WTC11 (cell line): ENCODE data around the gene TOM1. TPM values are rescaled to one million over a fixed set of nuclear protein-coding genes. Genes with fewer than 3 reads are reported as not detected.

Experiments used
- ATAC-seq: fragments of 200-7000 bp; cut with Tn5 transposase; 2 replicates; pipeline ENCODE4 v1.10.0; 2021; ENCODE audit warnings: mild to moderate bottlenecking, moderate library complexity
- CTCF ChIA-PET: fragments of 300-600 bp; sonication (Branson Sonifier 250); formaldehyde crosslinking; loops from one replicate; lab custom pipeline; 2021; ENCODE audit warnings: antibody characterized with exemption; lab: Charles Lee
- POLR2A ChIA-PET: fragments of 350-600 bp; sonication (Branson Sonifier 250); formaldehyde crosslinking; loops from one replicate; lab custom pipeline; 2021; ENCODE audit warnings: antibody characterized with exemption; lab: Charles Lee
- DNase-seq: peaks from one replicate; pipeline ENCODE4 v3.0.0; 2021; ENCODE audit warnings: low spot score
- H3K27ac Mint-ChIP-seq: 2 replicates; pipeline ENCODE4 v1.8.0; 2021; ENCODE audit warnings: mixed read lengths
- H3K27me3 Mint-ChIP-seq: 2 replicates; pipeline ENCODE4 v1.8.0; 2021; ENCODE audit warnings: low read depth, mild to moderate bottlenecking, moderate library complexity, mixed read lengths
- H3K36me3 Mint-ChIP-seq: 2 replicates; pipeline ENCODE4 v1.8.0; 2021; ENCODE audit warnings: mixed read lengths
- H3K4me1 Mint-ChIP-seq: 2 replicates; pipeline ENCODE4 v1.8.0; 2022; ENCODE audit warnings: mixed read lengths
- H3K4me3 Mint-ChIP-seq: 2 replicates; pipeline ENCODE4 v1.8.0; 2021; ENCODE audit warnings: mild to moderate bottlenecking, moderate library complexity, mixed read lengths
- H3K9me3 Mint-ChIP-seq: 2 replicates; pipeline ENCODE4 v1.8.0; 2021; ENCODE audit warnings: mixed read lengths
- IRF2 ChIP-seq: sonication (generic); formaldehyde crosslinking; IDR thresholded peaks from 2 replicates; pipeline ENCODE4 v1.8.0; 2022; ENCODE audit warnings: low read depth, missing genetic modification reagents, borderline replicate concordance
- JUN ChIP-seq: sonication (generic); formaldehyde crosslinking; IDR thresholded peaks from 2 replicates; pipeline ENCODE4 v1.8.0; 2023; ENCODE audit warnings: mild to moderate bottlenecking, missing genetic modification reagents
- SOX15 ChIP-seq: fragments of 250-450 bp; sonication (Bioruptor Pico); IDR thresholded peaks from 2 replicates; pipeline ENCODE4 v1.9.0; 2021; ENCODE audit warnings: mild to moderate bottlenecking
- ZBTB21 ChIP-seq: sonication (generic); formaldehyde crosslinking; IDR thresholded peaks from 2 replicates; pipeline ENCODE4 v1.8.1; 2023; ENCODE audit warnings: mild to moderate bottlenecking, missing genetic modification reagents, borderline replicate concordance
- ZNF416 ChIP-seq: fragments of 250-450 bp; sonication (Bioruptor Pico); IDR thresholded peaks from 2 replicates; pipeline ENCODE4 v1.9.0; 2021; ENCODE audit warnings: mild to moderate bottlenecking, inconsistent platforms
- ZNF671 ChIP-seq: fragments of 250-450 bp; sonication (Bioruptor Pico); IDR thresholded peaks from 2 replicates; pipeline ENCODE4 v1.8.0; 2021; ENCODE audit warnings: mild to moderate bottlenecking
- total RNA-seq: library from RNA; stranded (reverse); gene quantifications from 3 replicates; pipeline ENCODE4 v1.2.3, GENCODE V29; 2021
- TF ChIP-seq, protein P1 (sequence below): sonication (generic); formaldehyde crosslinking; IDR thresholded peaks from 2 replicates; pipeline ENCODE4 v1.8.0; 2022; ENCODE audit warnings: mild to moderate bottlenecking, missing genetic modification reagents
- TF ChIP-seq, protein P2 (sequence below): fragments of 250-450 bp; sonication (Bioruptor Pico); IDR thresholded peaks from 2 replicates; pipeline ENCODE4 v1.8.0; 2021; ENCODE audit warnings: mild to moderate bottlenecking
- TF ChIP-seq, protein P3 (sequence below): sonication (generic); formaldehyde crosslinking; IDR thresholded peaks from 2 replicates; pipeline ENCODE4 v1.8.1; 2023; ENCODE audit warnings: mild to moderate bottlenecking, missing genetic modification reagents
- TF ChIP-seq, protein P4 (sequence below): sonication (generic); formaldehyde crosslinking; IDR thresholded peaks from 2 replicates; pipeline ENCODE4 v1.8.1; 2023; ENCODE audit warnings: mild to moderate bottlenecking, missing genetic modification reagents, borderline replicate concordance
- TF ChIP-seq, protein P5 (sequence below): sonication (generic); formaldehyde crosslinking; conservative IDR thresholded peaks from 2 replicates; pipeline ENCODE4 v1.8.1; 2023; ENCODE audit warnings: mild to moderate bottlenecking, low read depth, missing genetic modification reagents, moderate library complexity
- TF ChIP-seq, protein P6 (sequence below): fragments of 250-450 bp; sonication (Bioruptor Pico); IDR thresholded peaks from 2 replicates; pipeline ENCODE4 v1.9.0; 2021; ENCODE audit warnings: mild to moderate bottlenecking, borderline replicate concordance

TOM1 gene
- total RNA-seq, 1 experiment from 2014 or later: 23.5 TPM

DNA sequence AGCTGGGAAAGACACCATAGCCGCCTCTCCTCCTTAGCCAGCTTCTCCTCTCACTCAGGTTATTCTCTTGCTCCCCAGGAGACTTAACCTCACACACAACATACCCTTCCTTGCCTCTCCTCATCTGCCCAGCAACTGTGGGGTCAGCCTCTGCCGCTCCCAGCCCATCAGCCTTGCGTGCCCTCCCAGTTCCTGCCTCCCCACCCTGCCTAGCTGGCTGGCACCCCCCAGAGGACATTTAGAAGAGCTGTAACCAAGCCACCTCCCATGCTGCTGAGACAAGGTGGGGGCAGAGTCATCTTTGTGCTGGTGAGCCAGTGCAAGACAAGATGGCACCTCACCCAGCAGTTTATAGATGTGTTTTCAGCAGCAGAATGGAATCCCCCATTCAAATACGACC is 38.2 kb downstream of the TOM1 start (continued):
- TF ChIP-seq, protein P1, sequence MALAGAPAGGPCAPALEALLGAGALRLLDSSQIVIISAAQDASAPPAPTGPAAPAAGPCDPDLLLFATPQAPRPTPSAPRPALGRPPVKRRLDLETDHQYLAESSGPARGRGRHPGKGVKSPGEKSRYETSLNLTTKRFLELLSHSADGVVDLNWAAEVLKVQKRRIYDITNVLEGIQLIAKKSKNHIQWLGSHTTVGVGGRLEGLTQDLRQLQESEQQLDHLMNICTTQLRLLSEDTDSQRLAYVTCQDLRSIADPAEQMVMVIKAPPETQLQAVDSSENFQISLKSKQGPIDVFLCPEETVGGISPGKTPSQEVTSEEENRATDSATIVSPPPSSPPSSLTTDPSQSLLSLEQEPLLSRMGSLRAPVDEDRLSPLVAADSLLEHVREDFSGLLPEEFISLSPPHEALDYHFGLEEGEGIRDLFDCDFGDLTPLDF: no peak

DNA sequence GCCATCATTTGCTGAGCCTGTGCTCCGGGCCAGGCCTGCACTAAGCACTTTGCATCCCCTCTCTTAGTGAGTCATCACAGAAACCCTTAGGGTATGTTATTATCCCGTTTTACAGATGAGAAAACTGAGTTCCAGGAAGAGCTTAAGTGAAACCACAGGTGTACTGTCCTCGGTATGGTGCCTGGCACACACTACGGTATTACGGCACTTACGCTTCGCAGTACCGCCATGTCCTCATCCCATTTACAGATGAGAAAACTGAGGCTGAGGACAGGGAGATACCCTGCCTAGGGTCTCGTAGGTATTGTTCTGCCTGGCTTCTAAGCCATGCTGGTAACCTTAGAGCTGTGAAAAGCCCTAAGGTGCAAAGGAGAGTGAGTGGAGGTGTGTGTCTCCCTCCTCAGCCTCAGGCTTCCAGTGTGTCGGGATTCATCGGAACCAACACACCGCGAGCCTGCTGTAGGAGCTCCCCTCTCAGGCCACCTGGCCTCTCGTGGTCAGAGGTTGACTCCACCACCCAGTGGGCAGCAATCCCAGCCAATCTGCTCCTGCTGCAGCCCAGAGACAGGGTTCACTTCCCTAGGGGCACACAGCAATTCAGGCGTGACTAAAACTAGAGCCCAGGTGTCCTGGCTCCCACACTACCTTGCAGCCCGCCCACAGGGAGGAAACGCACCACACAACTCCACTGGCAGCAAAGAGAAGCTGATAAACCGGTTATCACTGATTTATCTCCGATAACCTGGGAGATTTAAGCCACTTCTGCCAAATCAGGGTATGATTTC is 41.6 kb downstream of the TOM1 start:
- ChIA-PET CTCF (no interaction called here), POLR2A (no interaction called here)
- H3K9me3 Mint-ChIP-seq: no peaks in the 10 kb centered on the region
- no peak overlapping the region for H3K4me3 Mint-ChIP-seq
- no peaks in the 10 kb centered on the region for H3K4me1 Mint-ChIP-seq
- DNase-seq (no peak), ATAC-seq (no peak)
- no peak overlapping the region; the same call in 1 of the 2 replicates for H3K27ac Mint-ChIP-seq
- no peaks in the 10 kb centered on the region for H3K27me3 Mint-ChIP-seq
- TF ChIP-seq ZNF416 (CRISPR knock-in tag) (no peak), IRF2 (CRISPR knock-in tag) (no peak), SOX15 (CRISPR knock-in tag) (no peak), ZBTB21 (CRISPR knock-in tag) (no peak)
- TF ChIP-seq, protein P2, sequence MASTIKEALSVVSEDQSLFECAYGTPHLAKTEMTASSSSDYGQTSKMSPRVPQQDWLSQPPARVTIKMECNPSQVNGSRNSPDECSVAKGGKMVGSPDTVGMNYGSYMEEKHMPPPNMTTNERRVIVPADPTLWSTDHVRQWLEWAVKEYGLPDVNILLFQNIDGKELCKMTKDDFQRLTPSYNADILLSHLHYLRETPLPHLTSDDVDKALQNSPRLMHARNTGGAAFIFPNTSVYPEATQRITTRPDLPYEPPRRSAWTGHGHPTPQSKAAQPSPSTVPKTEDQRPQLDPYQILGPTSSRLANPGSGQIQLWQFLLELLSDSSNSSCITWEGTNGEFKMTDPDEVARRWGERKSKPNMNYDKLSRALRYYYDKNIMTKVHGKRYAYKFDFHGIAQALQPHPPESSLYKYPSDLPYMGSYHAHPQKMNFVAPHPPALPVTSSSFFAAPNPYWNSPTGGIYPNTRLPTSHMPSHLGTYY: no peak
- TF ChIP-seq, protein P3, sequence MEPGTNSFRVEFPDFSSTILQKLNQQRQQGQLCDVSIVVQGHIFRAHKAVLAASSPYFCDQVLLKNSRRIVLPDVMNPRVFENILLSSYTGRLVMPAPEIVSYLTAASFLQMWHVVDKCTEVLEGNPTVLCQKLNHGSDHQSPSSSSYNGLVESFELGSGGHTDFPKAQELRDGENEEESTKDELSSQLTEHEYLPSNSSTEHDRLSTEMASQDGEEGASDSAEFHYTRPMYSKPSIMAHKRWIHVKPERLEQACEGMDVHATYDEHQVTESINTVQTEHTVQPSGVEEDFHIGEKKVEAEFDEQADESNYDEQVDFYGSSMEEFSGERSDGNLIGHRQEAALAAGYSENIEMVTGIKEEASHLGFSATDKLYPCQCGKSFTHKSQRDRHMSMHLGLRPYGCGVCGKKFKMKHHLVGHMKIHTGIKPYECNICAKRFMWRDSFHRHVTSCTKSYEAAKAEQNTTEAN: no peak
- TF ChIP-seq, protein P4, sequence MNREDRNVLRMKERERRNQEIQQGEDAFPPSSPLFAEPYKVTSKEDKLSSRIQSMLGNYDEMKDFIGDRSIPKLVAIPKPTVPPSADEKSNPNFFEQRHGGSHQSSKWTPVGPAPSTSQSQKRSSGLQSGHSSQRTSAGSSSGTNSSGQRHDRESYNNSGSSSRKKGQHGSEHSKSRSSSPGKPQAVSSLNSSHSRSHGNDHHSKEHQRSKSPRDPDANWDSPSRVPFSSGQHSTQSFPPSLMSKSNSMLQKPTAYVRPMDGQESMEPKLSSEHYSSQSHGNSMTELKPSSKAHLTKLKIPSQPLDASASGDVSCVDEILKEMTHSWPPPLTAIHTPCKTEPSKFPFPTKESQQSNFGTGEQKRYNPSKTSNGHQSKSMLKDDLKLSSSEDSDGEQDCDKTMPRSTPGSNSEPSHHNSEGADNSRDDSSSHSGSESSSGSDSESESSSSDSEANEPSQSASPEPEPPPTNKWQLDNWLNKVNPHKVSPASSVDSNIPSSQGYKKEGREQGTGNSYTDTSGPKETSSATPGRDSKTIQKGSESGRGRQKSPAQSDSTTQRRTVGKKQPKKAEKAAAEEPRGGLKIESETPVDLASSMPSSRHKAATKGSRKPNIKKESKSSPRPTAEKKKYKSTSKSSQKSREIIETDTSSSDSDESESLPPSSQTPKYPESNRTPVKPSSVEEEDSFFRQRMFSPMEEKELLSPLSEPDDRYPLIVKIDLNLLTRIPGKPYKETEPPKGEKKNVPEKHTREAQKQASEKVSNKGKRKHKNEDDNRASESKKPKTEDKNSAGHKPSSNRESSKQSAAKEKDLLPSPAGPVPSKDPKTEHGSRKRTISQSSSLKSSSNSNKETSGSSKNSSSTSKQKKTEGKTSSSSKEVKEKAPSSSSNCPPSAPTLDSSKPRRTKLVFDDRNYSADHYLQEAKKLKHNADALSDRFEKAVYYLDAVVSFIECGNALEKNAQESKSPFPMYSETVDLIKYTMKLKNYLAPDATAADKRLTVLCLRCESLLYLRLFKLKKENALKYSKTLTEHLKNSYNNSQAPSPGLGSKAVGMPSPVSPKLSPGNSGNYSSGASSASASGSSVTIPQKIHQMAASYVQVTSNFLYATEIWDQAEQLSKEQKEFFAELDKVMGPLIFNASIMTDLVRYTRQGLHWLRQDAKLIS (CRISPR knock-in tag): no peak
- peaks cover 2% of the 10 kb centered on the region; the same call in 1 of the 2 replicates for H3K36me3 Mint-ChIP-seq

DNA sequence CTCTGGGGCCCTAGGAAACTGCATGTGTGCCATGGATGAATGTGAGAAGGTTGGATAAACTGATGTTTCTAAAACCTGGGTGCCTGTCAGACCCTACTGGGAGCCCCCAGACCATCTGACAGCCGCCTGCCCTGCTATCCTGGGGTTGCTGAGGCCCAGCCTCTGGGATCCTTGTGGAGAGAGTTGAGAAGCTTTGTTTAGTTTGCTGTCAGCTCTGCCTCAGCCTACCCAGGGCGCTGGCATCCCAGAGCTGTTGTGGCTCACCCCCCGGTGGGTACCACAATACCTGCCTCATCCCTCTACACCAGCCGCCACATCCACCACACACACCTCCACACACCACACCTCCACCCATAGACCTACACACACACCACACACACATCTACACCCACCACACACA is 42.7 kb downstream of the TOM1 start:
- H3K27ac Mint-ChIP-seq: no peak overlapping the region
- ChIA-PET CTCF (no interaction called here), POLR2A (no interaction called here)
- no peak for ATAC-seq
- no peaks in the 10 kb centered on the region for H3K9me3 Mint-ChIP-seq
- DNase-seq: no peak
- no peaks in the 10 kb centered on the region for H3K27me3 Mint-ChIP-seq
- TF ChIP-seq, protein P4 (CRISPR knock-in tag): no peak
- TF ChIP-seq, protein P5, sequence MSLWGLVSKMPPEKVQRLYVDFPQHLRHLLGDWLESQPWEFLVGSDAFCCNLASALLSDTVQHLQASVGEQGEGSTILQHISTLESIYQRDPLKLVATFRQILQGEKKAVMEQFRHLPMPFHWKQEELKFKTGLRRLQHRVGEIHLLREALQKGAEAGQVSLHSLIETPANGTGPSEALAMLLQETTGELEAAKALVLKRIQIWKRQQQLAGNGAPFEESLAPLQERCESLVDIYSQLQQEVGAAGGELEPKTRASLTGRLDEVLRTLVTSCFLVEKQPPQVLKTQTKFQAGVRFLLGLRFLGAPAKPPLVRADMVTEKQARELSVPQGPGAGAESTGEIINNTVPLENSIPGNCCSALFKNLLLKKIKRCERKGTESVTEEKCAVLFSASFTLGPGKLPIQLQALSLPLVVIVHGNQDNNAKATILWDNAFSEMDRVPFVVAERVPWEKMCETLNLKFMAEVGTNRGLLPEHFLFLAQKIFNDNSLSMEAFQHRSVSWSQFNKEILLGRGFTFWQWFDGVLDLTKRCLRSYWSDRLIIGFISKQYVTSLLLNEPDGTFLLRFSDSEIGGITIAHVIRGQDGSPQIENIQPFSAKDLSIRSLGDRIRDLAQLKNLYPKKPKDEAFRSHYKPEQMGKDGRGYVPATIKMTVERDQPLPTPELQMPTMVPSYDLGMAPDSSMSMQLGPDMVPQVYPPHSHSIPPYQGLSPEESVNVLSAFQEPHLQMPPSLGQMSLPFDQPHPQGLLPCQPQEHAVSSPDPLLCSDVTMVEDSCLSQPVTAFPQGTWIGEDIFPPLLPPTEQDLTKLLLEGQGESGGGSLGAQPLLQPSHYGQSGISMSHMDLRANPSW (CRISPR knock-in tag): no peak
- TF ChIP-seq JUN (no peak), ZNF671 (no peak)
- TF ChIP-seq, protein P6, sequence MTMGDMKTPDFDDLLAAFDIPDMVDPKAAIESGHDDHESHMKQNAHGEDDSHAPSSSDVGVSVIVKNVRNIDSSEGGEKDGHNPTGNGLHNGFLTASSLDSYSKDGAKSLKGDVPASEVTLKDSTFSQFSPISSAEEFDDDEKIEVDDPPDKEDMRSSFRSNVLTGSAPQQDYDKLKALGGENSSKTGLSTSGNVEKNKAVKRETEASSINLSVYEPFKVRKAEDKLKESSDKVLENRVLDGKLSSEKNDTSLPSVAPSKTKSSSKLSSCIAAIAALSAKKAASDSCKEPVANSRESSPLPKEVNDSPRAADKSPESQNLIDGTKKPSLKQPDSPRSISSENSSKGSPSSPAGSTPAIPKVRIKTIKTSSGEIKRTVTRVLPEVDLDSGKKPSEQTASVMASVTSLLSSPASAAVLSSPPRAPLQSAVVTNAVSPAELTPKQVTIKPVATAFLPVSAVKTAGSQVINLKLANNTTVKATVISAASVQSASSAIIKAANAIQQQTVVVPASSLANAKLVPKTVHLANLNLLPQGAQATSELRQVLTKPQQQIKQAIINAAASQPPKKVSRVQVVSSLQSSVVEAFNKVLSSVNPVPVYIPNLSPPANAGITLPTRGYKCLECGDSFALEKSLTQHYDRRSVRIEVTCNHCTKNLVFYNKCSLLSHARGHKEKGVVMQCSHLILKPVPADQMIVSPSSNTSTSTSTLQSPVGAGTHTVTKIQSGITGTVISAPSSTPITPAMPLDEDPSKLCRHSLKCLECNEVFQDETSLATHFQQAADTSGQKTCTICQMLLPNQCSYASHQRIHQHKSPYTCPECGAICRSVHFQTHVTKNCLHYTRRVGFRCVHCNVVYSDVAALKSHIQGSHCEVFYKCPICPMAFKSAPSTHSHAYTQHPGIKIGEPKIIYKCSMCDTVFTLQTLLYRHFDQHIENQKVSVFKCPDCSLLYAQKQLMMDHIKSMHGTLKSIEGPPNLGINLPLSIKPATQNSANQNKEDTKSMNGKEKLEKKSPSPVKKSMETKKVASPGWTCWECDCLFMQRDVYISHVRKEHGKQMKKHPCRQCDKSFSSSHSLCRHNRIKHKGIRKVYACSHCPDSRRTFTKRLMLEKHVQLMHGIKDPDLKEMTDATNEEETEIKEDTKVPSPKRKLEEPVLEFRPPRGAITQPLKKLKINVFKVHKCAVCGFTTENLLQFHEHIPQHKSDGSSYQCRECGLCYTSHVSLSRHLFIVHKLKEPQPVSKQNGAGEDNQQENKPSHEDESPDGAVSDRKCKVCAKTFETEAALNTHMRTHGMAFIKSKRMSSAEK (CRISPR knock-in tag): no peak
- no peaks in the 10 kb centered on the region for H3K4me1 Mint-ChIP-seq
- H3K36me3 Mint-ChIP-seq: peaks cover 2% of the 10 kb centered on the region; the same call in 1 of the 2 replicates
- H3K4me3 Mint-ChIP-seq: no peak overlapping the region
